Endothelial cell of umbilical vein (primary cell): ENCODE data around the gene XYLB. TPM values are rescaled to one million over a fixed set of nuclear protein-coding genes. Genes with fewer than 3 reads are reported as not detected.

Experiments used
- BruUV-seq: library from RNA; stranded (reverse); fragments of 400-500 nt; replicated peaks from 2 replicates; lab custom pipeline; 2021; lab: Mats Ljungman, UMichigan
- CTCF ChIA-PET: fragments of 300-600, 350-600 bp; sonication (Branson Sonifier 250); formaldehyde crosslinking; loops from one replicate; lab custom pipeline; 2021; ENCODE audit warnings: antibody characterized with exemption, inconsistent platforms; lab: Charles Lee
- POLR2A ChIA-PET: fragments of 300-600, 350-600 bp; sonication (Branson Sonifier 250); formaldehyde crosslinking; loops from one replicate; lab custom pipeline; 2021; ENCODE audit warnings: antibody characterized with exemption, inconsistent platforms; lab: Charles Lee
- DNase-seq: peaks from one replicate; pipeline ENCODE4 v3.0.0-alpha.2; 2011; ENCODE audit warnings: low read depth, low spot score
- FAIRE-seq: peaks from 2 replicates; lab custom pipeline; 2011; peaks lifted over from hg19 to GRCh38; lab: Jason Lieb, UNC
- H2AFZ ChIP-seq: 2 replicates; pipeline ENCODE4 v1.6.0; 2012; ENCODE audit warnings: low read depth, low read length, control low read depth, inconsistent platforms
- H3K27ac ChIP-seq: 2 replicates; pipeline ENCODE4 v1.5.1; 2011; ENCODE audit warnings: low read depth, mild to moderate bottlenecking, control low read depth, low read length, moderate library complexity; ENCODE audit not compliant: insufficient read depth
- H3K27me3 ChIP-seq, 2 experiments: 2 replicates each; pipeline versions ENCODE4 v1.6.0 to v1.6.1; 2011; ENCODE audit warnings: low read length in 2 of 2, mixed read lengths in 1 of 2; ENCODE audit not compliant: control insufficient read depth in 2 of 2, insufficient read depth in 2 of 2
- H3K36me3 ChIP-seq, 2 experiments: 2 replicates in 1 of 2; 3 replicates in 1 of 2; pipeline ENCODE4 v1.5.1; 2011; ENCODE audit warnings: low read length in 2 of 2, mild to moderate bottlenecking in 1 of 2, moderate library complexity in 1 of 2; ENCODE audit not compliant: control insufficient read depth in 2 of 2, insufficient read depth in 2 of 2; ENCODE audit errors: extremely low read depth in 1 of 2
- H3K4me1 ChIP-seq: 3 replicates; pipeline ENCODE4 v1.5.1; 2011; ENCODE audit warnings: mild to moderate bottlenecking, low read length; ENCODE audit not compliant: control insufficient read depth, insufficient read depth; ENCODE audit errors: extremely low read depth
- H3K4me2 ChIP-seq: 2 replicates; pipeline ENCODE4 v1.6.1; 2011; ENCODE audit warnings: low read length, control low read depth, mixed read lengths; ENCODE audit not compliant: insufficient read depth
- H3K4me3 ChIP-seq, 3 experiments: fragments of 200-600 bp in 1 of 3; sonication (generic), shearing (Covaris generic) in 1 of 3; replicated peaks in 1 of 3; 2 replicates each; pipeline ENCODE4 v1.5.1; 2011 to 2016; ENCODE audit warnings: control low read depth in 3 of 3, low read length in 3 of 3, mild to moderate bottlenecking in 2 of 3, inconsistent platforms in 1 of 3, low read depth in 1 of 3, moderate library complexity in 1 of 3; ENCODE audit not compliant: insufficient read depth in 1 of 3
- H3K79me2 ChIP-seq: 2 replicates; pipeline ENCODE4 v1.6.0; 2012; ENCODE audit warnings: low read length, inconsistent platforms; ENCODE audit not compliant: control insufficient read depth, insufficient read depth
- H3K9ac ChIP-seq: replicated peaks from 2 replicates; pipeline ENCODE3; 2011; ENCODE audit warnings: low read length, control low read depth; ENCODE audit not compliant: insufficient read depth; ENCODE audit errors: extremely low read depth
- H3K9me1 ChIP-seq: replicated peaks from 3 replicates; pipeline ENCODE4 v1.6.0; 2011; ENCODE audit warnings: mild to moderate bottlenecking, low read length; ENCODE audit not compliant: control insufficient read depth, insufficient read depth; ENCODE audit errors: extremely low read depth
- H3K9me3 ChIP-seq: replicated peaks from 2 replicates; pipeline ENCODE4 v1.5.1; 2012; ENCODE audit warnings: low read length, inconsistent platforms; ENCODE audit not compliant: control insufficient read depth, insufficient read depth
- H4K20me1 ChIP-seq: replicated peaks from 2 replicates; pipeline ENCODE3; 2011; ENCODE audit warnings: mild to moderate bottlenecking, low read length; ENCODE audit not compliant: control insufficient read depth, insufficient read depth; ENCODE audit errors: extremely low read depth
- EZH2 ChIP-seq: IDR thresholded peaks from 2 replicates; pipeline ENCODE4 v1.6.1; 2012; ENCODE audit warnings: borderline replicate concordance, low read depth, mild to moderate bottlenecking, moderate library complexity, low read length, inconsistent platforms; ENCODE audit not compliant: severe bottlenecking
- FOS ChIP-seq: IDR thresholded peaks from 2 replicates; pipeline ENCODE4 v1.6.1; 2011; ENCODE audit warnings: mild to moderate bottlenecking, low read length, moderate library complexity, borderline replicate concordance; ENCODE audit not compliant: insufficient read depth
- GATA2 ChIP-seq: IDR thresholded peaks from 2 replicates; pipeline ENCODE4 v1.7.0; 2011; ENCODE audit warnings: low read depth, mild to moderate bottlenecking, moderate library complexity, mixed read lengths, low read length; ENCODE audit not compliant: insufficient read length, insufficient read depth
- JUN ChIP-seq: IDR thresholded peaks from 2 replicates; pipeline ENCODE4 v1.6.1; 2011; ENCODE audit warnings: borderline replicate concordance, low read depth; ENCODE audit not compliant: insufficient read length, insufficient read depth
- MYC ChIP-seq: IDR thresholded peaks from one replicate; pipeline ENCODE4 v1.6.1; 2011; ENCODE audit warnings: mild to moderate bottlenecking, low read depth, low read length
- POLR2A ChIP-seq: IDR thresholded peaks from 2 replicates; pipeline ENCODE4 v1.6.1; 2012; ENCODE audit warnings: low read depth, mild to moderate bottlenecking, control low read depth, low read length
- POLR2AphosphoS5 ChIP-seq: IDR thresholded peaks from 2 replicates; pipeline ENCODE4 v1.6.1; 2012; ENCODE audit warnings: low read depth, mild to moderate bottlenecking, control low read depth, low read length, moderate library complexity; ENCODE audit not compliant: insufficient read depth
- dilution Hi-C: fragments of 300-500 bp; cut with MboI; formaldehyde crosslinking; loops from one replicate; pipeline ENCODE4 v1.15.0; 2019; ENCODE audit warnings: low sequenced_read_pairs; ENCODE audit not compliant: extremely low pct_ligation_motif_present
- intact Hi-C: fragments of 100-400 bp; cut with micrococcal nuclease; formaldehyde crosslinking; loops from one replicate; pipeline ENCODE4 v1.10.0; 2022
- polyA plus RNA-seq, 4 experiments: library from polyadenylated mRNA; depleted of rRNA in 3 of 4; stranded (reverse) in 3 of 4; unstranded in 1 of 4; fragments of >200 nt; gene quantifications; 2 replicates each; pipeline versions ENCODE4 v1.2.1 to v1.2.3, GENCODE V29; 2011 to 2012; ENCODE audit warnings: missing spikeins in 1 of 4
- total RNA-seq: library from RNA; stranded (reverse); gene quantifications from 2 replicates; pipeline ENCODE4 v1.2.3, GENCODE V29; 2021
- TF ChIP-seq, protein P1 (sequence below): IDR thresholded peaks from 2 replicates; pipeline ENCODE4 v1.6.1; 2011; ENCODE audit not compliant: insufficient read depth, insufficient read length
- TF ChIP-seq, protein P2 (sequence below), 2 donors: IDR thresholded peaks; 1 replicate in 1 of 2; 2 replicates in 1 of 2; pipeline ENCODE4 v1.5.1; 2011; ENCODE audit warnings: low read length in 2 of 2, mild to moderate bottlenecking in 2 of 2, moderate library complexity in 2 of 2, control low read depth in 1 of 2, inconsistent platforms in 1 of 2, low read depth in 1 of 2; ENCODE audit not compliant: insufficient read depth in 1 of 2; ENCODE audit errors: extremely low read depth in 1 of 2

The XYLB gene
- total and polyA plus RNA-seq, 2 donors (not counting 3 experiments of a cell fraction or from before 2014, with no cell fraction given), result 3.7 to 4.3 TPM

DNA sequence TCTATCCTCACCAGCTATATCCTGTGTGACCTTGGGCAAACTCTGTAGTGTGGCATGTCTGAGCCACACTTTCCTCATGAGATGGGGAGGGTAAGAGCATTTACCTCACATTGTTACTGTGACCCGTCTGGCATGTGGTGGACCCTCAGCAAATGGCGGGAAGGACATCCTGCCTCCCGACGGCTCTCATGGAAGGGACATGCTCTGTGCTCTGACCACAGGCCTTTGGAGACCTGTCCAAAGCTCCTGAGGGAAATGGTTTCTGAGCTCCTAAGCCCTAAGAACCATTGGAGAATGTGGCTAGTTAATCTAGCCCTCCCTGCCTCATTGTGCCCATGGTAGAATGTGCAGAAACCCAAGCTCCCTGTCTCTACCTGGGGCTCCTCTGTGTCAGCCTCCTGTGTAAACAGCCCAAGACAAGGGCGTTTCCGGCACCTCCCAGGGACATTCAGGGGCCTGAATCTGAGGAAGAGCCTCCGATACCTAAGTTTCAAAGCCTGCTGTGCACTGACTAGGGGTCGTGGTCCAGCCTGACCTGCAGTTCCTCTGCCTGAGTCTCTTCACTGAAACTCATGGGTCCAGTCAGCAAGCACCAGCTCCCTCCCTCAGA, 29.0 kb downstream of the XYLB start:
- H3K36me3 ChIP-seq, result peaks cover 0 to 14% of the 10 kb centered on the region in 2 experiments
- no peaks in the 10 kb centered on the region for H3K79me2 ChIP-seq
- POLR2A ChIA-PET, result no interaction called here
- no peak overlapping the region for H3K4me2 ChIP-seq
- no TSS peak for BruUV-seq
- no peak overlapping the region for H2AFZ ChIP-seq
- intact Hi-C loops (no loop called here), dilution Hi-C loops (no loop called here)
- no peak overlapping the region for H3K4me3 ChIP-seq
- TF ChIP-seq MYC (no peak), FOS (no peak), JUN (no peak), EZH2 (no peak), POLR2A (no peak), POLR2AphosphoS5 (no peak), GATA2 (no peak)
- TF ChIP-seq, protein P1, sequence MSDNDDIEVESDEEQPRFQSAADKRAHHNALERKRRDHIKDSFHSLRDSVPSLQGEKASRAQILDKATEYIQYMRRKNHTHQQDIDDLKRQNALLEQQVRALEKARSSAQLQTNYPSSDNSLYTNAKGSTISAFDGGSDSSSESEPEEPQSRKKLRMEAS, result no peak
- TF ChIP-seq, protein P2, sequence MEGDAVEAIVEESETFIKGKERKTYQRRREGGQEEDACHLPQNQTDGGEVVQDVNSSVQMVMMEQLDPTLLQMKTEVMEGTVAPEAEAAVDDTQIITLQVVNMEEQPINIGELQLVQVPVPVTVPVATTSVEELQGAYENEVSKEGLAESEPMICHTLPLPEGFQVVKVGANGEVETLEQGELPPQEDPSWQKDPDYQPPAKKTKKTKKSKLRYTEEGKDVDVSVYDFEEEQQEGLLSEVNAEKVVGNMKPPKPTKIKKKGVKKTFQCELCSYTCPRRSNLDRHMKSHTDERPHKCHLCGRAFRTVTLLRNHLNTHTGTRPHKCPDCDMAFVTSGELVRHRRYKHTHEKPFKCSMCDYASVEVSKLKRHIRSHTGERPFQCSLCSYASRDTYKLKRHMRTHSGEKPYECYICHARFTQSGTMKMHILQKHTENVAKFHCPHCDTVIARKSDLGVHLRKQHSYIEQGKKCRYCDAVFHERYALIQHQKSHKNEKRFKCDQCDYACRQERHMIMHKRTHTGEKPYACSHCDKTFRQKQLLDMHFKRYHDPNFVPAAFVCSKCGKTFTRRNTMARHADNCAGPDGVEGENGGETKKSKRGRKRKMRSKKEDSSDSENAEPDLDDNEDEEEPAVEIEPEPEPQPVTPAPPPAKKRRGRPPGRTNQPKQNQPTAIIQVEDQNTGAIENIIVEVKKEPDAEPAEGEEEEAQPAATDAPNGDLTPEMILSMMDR (IDR thresholded peaks at IDR 0.05; ENCODE audit: extremely low read depth in 1 of 2, insufficient read depth in 1 of 2, low read depth in 1 of 2, low read length in 2 of 2), result no peak
- FAIRE-seq (no peak), DNase-seq (no peak)
- CTCF ChIA-PET, result interaction anchor here (3.0 kb wide), 1 partner anchor 29 kb away, joined by 8 read pairs; the partner anchor contains the start of gene XYLB
- no peak overlapping the region for H3K27ac ChIP-seq
- H3K27me3 ChIP-seq, result no peaks in the 10 kb centered on the region
- no peaks in the 10 kb centered on the region for H4K20me1 ChIP-seq
- no peaks in the 10 kb centered on the region for H3K4me1 ChIP-seq
- H3K9me1 ChIP-seq, result no peaks in the 10 kb centered on the region
- no peaks in the 10 kb centered on the region for H3K9me3 ChIP-seq
- H3K9ac ChIP-seq, result no peak overlapping the region
